HepG2 (cell line): ENCODE measurements around the gene NID1. TPM values are rescaled to one million over a fixed set of nuclear protein-coding genes. Genes with fewer than 3 reads are reported as not detected.

Experiments
- AGO2 ChIP-seq: fragments of 200-400 bp; formaldehyde crosslinking; optimal IDR thresholded peaks from 2 replicates; pipeline ENCODE3; 2017; ENCODE audit warnings: mild to moderate bottlenecking, low read depth, low read length, moderate library complexity
- DMAP1 ChIP-seq: IDR thresholded peaks from 2 replicates; pipeline ENCODE4 v1.6.1; 2016
- DZIP1 ChIP-seq: sonication (generic); formaldehyde crosslinking; IDR thresholded peaks from 2 replicates; pipeline ENCODE4 v1.5.0; 2020; ENCODE audit warnings: mild to moderate bottlenecking, missing genetic modification reagents
- E2F5 ChIP-seq: sonication (generic); formaldehyde crosslinking; conservative IDR thresholded peaks from 2 replicates; pipeline ENCODE4 v1.4.0; 2020; ENCODE audit warnings: missing genetic modification reagents
- HOXA9 ChIP-seq: sonication (generic); formaldehyde crosslinking; IDR thresholded peaks from 2 replicates; pipeline ENCODE4 v1.8.1; 2022; ENCODE audit warnings: missing genetic modification reagents, mild to moderate bottlenecking, moderate library complexity, borderline replicate concordance
- ISX ChIP-seq: sonication (generic); formaldehyde crosslinking; conservative IDR thresholded peaks from 2 replicates; pipeline ENCODE4 v1.5.0; 2020; ENCODE audit warnings: missing genetic modification reagents
- JDP2 ChIP-seq: sonication (generic); formaldehyde crosslinking; IDR thresholded peaks from 2 replicates; pipeline ENCODE4 v1.8.1; 2022; ENCODE audit warnings: missing genetic modification reagents, borderline replicate concordance
- MBNL3 ChIP-seq: fragments of 250-450 bp; sonication (Bioruptor Pico); conservative IDR thresholded peaks from 2 replicates; pipeline ENCODE4 v1.8.0; 2022; ENCODE audit warnings: mild to moderate bottlenecking, inconsistent platforms
- MYC ChIP-seq: sonication (generic); formaldehyde crosslinking; IDR thresholded peaks from 2 replicates; pipeline ENCODE4 v1.9.0; 2021; ENCODE audit warnings: missing genetic modification reagents, borderline replicate concordance
- MZF1 ChIP-seq: sonication (generic); formaldehyde crosslinking; IDR thresholded peaks from 2 replicates; pipeline ENCODE4 v1.8.1; 2023; ENCODE audit warnings: mild to moderate bottlenecking, missing genetic modification reagents, borderline replicate concordance
- RFXAP ChIP-seq: sonication (generic); formaldehyde crosslinking; IDR thresholded peaks from 2 replicates; pipeline ENCODE4 v1.4.0; 2020; ENCODE audit warnings: missing genetic modification reagents, borderline replicate concordance
- SIX1 ChIP-seq: sonication (generic); formaldehyde crosslinking; IDR thresholded peaks from 2 replicates; pipeline ENCODE4 v1.4.0; 2020; ENCODE audit warnings: missing genetic modification reagents, borderline replicate concordance
- SMAD1 ChIP-seq: sonication (generic); formaldehyde crosslinking; IDR thresholded peaks from 2 replicates; pipeline ENCODE4 v1.4.0; 2020; ENCODE audit warnings: missing genetic modification reagents, low read depth, mild to moderate bottlenecking, borderline replicate concordance
- SMAD9 ChIP-seq: sonication (generic); formaldehyde crosslinking; IDR thresholded peaks from 2 replicates; pipeline ENCODE4 v1.5.1; 2020; ENCODE audit warnings: mild to moderate bottlenecking, missing genetic modification reagents
- TIGD3 ChIP-seq: sonication (generic); formaldehyde crosslinking; IDR thresholded peaks from 2 replicates; pipeline ENCODE4 v1.5.1; 2020; ENCODE audit warnings: mild to moderate bottlenecking, missing genetic modification reagents, borderline replicate concordance
- ZFP37 ChIP-seq: sonication (generic); formaldehyde crosslinking; IDR thresholded peaks from 2 replicates; pipeline ENCODE4 v1.4.0; 2020; ENCODE audit warnings: missing genetic modification reagents, borderline replicate concordance
- ZFP41 ChIP-seq: sonication (generic); formaldehyde crosslinking; IDR thresholded peaks from 2 replicates; pipeline ENCODE4 v1.4.0; 2020; ENCODE audit warnings: mild to moderate bottlenecking, missing genetic modification reagents, borderline replicate concordance
- ZNF205 ChIP-seq: IDR thresholded peaks from 2 replicates; pipeline ENCODE4 v1.6.1; 2018; ENCODE audit warnings: missing biosample characterization, missing genetic modification reagents
- ZNF333 ChIP-seq: sonication (generic); formaldehyde crosslinking; IDR thresholded peaks from 2 replicates; pipeline ENCODE4 v1.4.0; 2020; ENCODE audit warnings: mild to moderate bottlenecking, missing genetic modification reagents, borderline replicate concordance
- ZNF562 ChIP-seq: sonication (generic); formaldehyde crosslinking; IDR thresholded peaks from 2 replicates; pipeline ENCODE4 v1.8.0; 2022; ENCODE audit warnings: missing genetic modification reagents, borderline replicate concordance
- ZNF816 ChIP-seq: sonication (generic); formaldehyde crosslinking; IDR thresholded peaks from 2 replicates; pipeline ENCODE4 v1.8.0; 2022; ENCODE audit warnings: missing genetic modification reagents, mild to moderate bottlenecking, borderline replicate concordance
- ZSCAN22 ChIP-seq: sonication (generic); formaldehyde crosslinking; IDR thresholded peaks from 2 replicates; pipeline ENCODE4 v1.4.0; 2020; ENCODE audit warnings: mild to moderate bottlenecking, missing genetic modification reagents
- polyA plus RNA-seq, 8 experiments: library from polyadenylated mRNA; depleted of rRNA in 3 of 8; stranded (reverse) in 7 of 8; unstranded in 1 of 8; fragments of >200 nt; fragmentation: Illumina TruSeq in 4 of 8; extraction: Trizol in 4 of 8; gene quantifications; 2 replicates each; pipeline versions ENCODE4 v1.2.1 to v1.2.3, GENCODE V29; 2011 to 2016; ENCODE audit warnings: low read depth in 4 of 8, missing spikeins in 1 of 8, mixed read lengths in 1 of 8; ENCODE audit not compliant: insufficient read depth in 1 of 8
- total RNA-seq, 5 experiments: library from RNA; depleted of rRNA; stranded (reverse); fragments of >200 nt; fragmentation: Illumina TruSeq; extraction: Trizol; gene quantifications; 2 replicates each; pipeline ENCODE4 v1.2.3, GENCODE V29; 2016; ENCODE audit warnings: low read depth in 1 of 5
- TF ChIP-seq, protein P1 (sequence below): sonication (generic); formaldehyde crosslinking; conservative IDR thresholded peaks from 2 replicates; pipeline ENCODE4 v1.8.0; 2022; ENCODE audit warnings: mild to moderate bottlenecking, moderate library complexity, missing genetic modification reagents

NID1 gene
- total and polyA plus RNA-seq, 2 of the 13 experiments (the other 11 are each of a cell fraction or from before 2014, with no cell fraction given) = 50.2 to 56.1 TPM

GRCh38 chr1:236064674-236065508, at the start of gene NID1 (continued):
- TF ChIP-seq RFXAP (CRISPR knock-in tag) (no peak; the same call in 1 of the 2 replicates), SMAD9 (CRISPR knock-in tag) (no peak), SIX1 (CRISPR knock-in tag) (peak; percentile 75; the same call in 1 of the 2 replicates), E2F5 (CRISPR knock-in tag) (peak; percentile 50; the same call in 1 of the 2 replicates), ZNF205 (no peak; the same call in 1 of the 2 replicates), ZNF816 (CRISPR knock-in tag) (no peak), AGO2 (peak; percentile 96), DMAP1 (no peak; the same call in 1 of the 2 replicates), SMAD1 (CRISPR knock-in tag) (no peak), TIGD3 (CRISPR knock-in tag) (no peak), ISX (CRISPR knock-in tag) (no peak; the same call in 1 of the 2 replicates), ZFP37 (peak; percentile 71; the same call in 1 of the 2 replicates), MBNL3 (CRISPR knock-in tag) (no peak), ZSCAN22 (CRISPR knock-in tag) (no peak), MZF1 (no peak), ZNF333 (no peak), ZNF562 (CRISPR knock-in tag) (no peak), ZFP41 (no peak), HOXA9 (CRISPR knock-in tag) (no peak; the same call in 1 of the 2 replicates), MYC (peak; percentile 70; the same call in 1 of the 2 replicates), JDP2 (no peak), DZIP1 (CRISPR knock-in tag) (no peak)
- TF ChIP-seq, protein P1, sequence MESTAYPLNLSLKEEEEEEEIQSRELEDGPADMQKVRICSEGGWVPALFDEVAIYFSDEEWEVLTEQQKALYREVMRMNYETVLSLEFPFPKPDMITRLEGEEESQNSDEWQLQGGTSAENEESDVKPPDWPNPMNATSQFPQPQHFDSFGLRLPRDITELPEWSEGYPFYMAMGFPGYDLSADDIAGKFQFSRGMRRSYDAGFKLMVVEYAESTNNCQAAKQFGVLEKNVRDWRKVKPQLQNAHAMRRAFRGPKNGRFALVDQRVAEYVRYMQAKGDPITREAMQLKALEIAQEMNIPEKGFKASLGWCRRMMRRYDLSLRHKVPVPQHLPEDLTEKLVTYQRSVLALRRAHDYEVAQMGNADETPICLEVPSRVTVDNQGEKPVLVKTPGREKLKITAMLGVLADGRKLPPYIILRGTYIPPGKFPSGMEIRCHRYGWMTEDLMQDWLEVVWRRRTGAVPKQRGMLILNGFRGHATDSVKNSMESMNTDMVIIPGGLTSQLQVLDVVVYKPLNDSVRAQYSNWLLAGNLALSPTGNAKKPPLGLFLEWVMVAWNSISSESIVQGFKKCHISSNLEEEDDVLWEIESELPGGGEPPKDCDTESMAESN (CRISPR knock-in tag) = 0 out of 2 replicates have a peak, but pooled peaks have one; percentile 33
